ENCODE data around the gene IQCB1. TPM values are rescaled to one million over a fixed set of nuclear protein-coding genes. Genes with fewer than 3 reads are reported as not detected.

The IQCB1 gene
- total RNA-seq, result 7.9 and 12.9 TPM in 2 replicates

GRCh38 chr3:121834671-121835464 is at the start of gene IQCB1, which contains the start of gene EAF2:
IQCB1 (minus strand) TSS chr3:121835060; CDS start chr3:121828960, 6,100 bp downstream.
EAF2 (plus strand) TSS chr3:121835209; CDS start chr3:121835286, 77 bp downstream.

GRCh38 chr3:121749276-121750086 is 85.4 kb downstream of the IQCB1 start, which contains the start of gene GOLGB1:
GOLGB1 (minus strand) TSS chr3:121749741; CDS start chr3:121730971, 18,770 bp downstream.

Other genes starting within 250 kb of the IQCB1 start
- not detected in 2 replicates for gene FBXO40, start 241.7 kb downstream of the IQCB1 start, total RNA-seq
- 0.84 and 1.6 TPM in 2 replicates for gene HCLS1, start 174.2 kb downstream of the IQCB1 start, total RNA-seq
- 16.2 and 23.5 TPM in 2 replicates for gene GOLGB1, start 85.3 kb downstream of the IQCB1 start, total RNA-seq
- 3.2 and 5.7 TPM in 2 replicates for gene EAF2, start 149 bp upstream of the IQCB1 start, total RNA-seq
- gene SLC15A2, start 59.3 kb upstream of the IQCB1 start, total RNA-seq, result 1.1 and 3.0 TPM in 2 replicates
- 1.7 and 1.9 TPM in 2 replicates for gene ILDR1, start 187.2 kb upstream of the IQCB1 start, total RNA-seq
- gene CD86, start 220.3 kb upstream of the IQCB1 start, total RNA-seq, result 0.21 TPM in 1 of 2 replicates, not detected in the other